OCI-LY1 (cell line): Measurements from ENCODE around the gene ARL6IP4.

ENCODE experiments used
- H2AFZ ChIP-seq: fragments of 200-600 bp; sonication (generic), shearing (Covaris generic); 2 replicates; pipeline ENCODE4 v1.6.0; 2014; ENCODE audit warnings: antibody characterized with exemption, mild to moderate bottlenecking, low read length
- H3F3A ChIP-seq: fragments of 200-600 bp; sonication (generic), shearing (Covaris generic); 2 replicates; pipeline ENCODE4 v1.6.0; 2014; ENCODE audit warnings: mild to moderate bottlenecking, antibody characterized with exemption, low read length, moderate library complexity; ENCODE audit not compliant: insufficient read depth
- H3K27ac ChIP-seq: fragments of 200-600 bp; sonication (generic); 2 replicates; pipeline ENCODE4 v1.5.1; 2014; ENCODE audit warnings: low read length, mixed run types, mild to moderate bottlenecking, low read depth; ENCODE audit not compliant: poor library complexity, severe bottlenecking
- H3K27me3 ChIP-seq: fragments of 200-600 bp; sonication (generic); 2 replicates; pipeline ENCODE4 v1.6.0; 2014; ENCODE audit warnings: antibody characterized with exemption, mild to moderate bottlenecking, low read length, moderate library complexity; ENCODE audit not compliant: insufficient read depth
- H3K36me3 ChIP-seq: fragments of 200-600 bp; sonication (generic); 2 replicates; pipeline ENCODE4 v1.6.1; 2014; ENCODE audit warnings: mild to moderate bottlenecking, antibody characterized with exemption, low read length, moderate library complexity, mixed read lengths; ENCODE audit not compliant: insufficient read depth
- H3K4me1 ChIP-seq: fragments of 200-600 bp; sonication (generic); 2 replicates; pipeline ENCODE4 v1.5.1; 2014; ENCODE audit warnings: mild to moderate bottlenecking, low read length, moderate library complexity; ENCODE audit not compliant: insufficient read depth, severe bottlenecking
- H3K4me2 ChIP-seq: fragments of 200-600 bp; sonication (generic), shearing (Covaris generic); 2 replicates; pipeline ENCODE4 v1.6.1; 2014; ENCODE audit warnings: low read length
- H3K4me3 ChIP-seq: fragments of 200-600 bp; sonication (generic); 2 replicates; pipeline ENCODE4 v1.5.1; 2014; ENCODE audit warnings: low read length, low read depth, mild to moderate bottlenecking, mixed read lengths; ENCODE audit not compliant: poor library complexity, severe bottlenecking
- H3K79me2 ChIP-seq: fragments of 200-600 bp; shearing (Covaris generic); 2 replicates; pipeline ENCODE4 v1.6.1; 2016; ENCODE audit warnings: mixed run types, low read length, mixed read lengths; ENCODE audit not compliant: insufficient read depth
- H3K9ac ChIP-seq: fragments of 200-600 bp; sonication (generic), shearing (Covaris generic); 2 replicates; pipeline ENCODE4 v1.6.1; 2014; ENCODE audit warnings: mild to moderate bottlenecking, low read length, mixed read lengths
- H3K9me2 ChIP-seq: fragments of 200-600 bp; sonication (generic), shearing (Covaris generic); 2 replicates; pipeline ENCODE4 v1.6.1; 2014; ENCODE audit warnings: low read depth, mild to moderate bottlenecking, low read length, mixed read lengths
- H3K9me3 ChIP-seq: fragments of 200-600 bp; shearing (Covaris generic); 2 replicates; pipeline ENCODE4 v1.6.1; 2014; ENCODE audit warnings: low read length, mixed read lengths
- H4K20me1 ChIP-seq: fragments of 200-600 bp; sonication (generic), shearing (Covaris generic); 2 replicates; pipeline ENCODE4 v1.6.0; 2016; ENCODE audit warnings: mild to moderate bottlenecking, low read length; ENCODE audit not compliant: insufficient read depth
- CTCF ChIP-seq: fragments of 200-600 bp; sonication (generic), shearing (Covaris generic); IDR thresholded peaks from 2 replicates; pipeline ENCODE4 v1.5.1; 2017; ENCODE audit warnings: mild to moderate bottlenecking, antibody characterized with exemption, low read length, moderate library complexity, mixed read lengths
- EZH2 ChIP-seq: fragments of 200-600 bp; sonication (generic), shearing (Covaris generic); IDR thresholded peaks from 2 replicates; pipeline ENCODE4 v1.8.0; 2017; ENCODE audit warnings: borderline replicate concordance, mixed run types, mild to moderate bottlenecking, antibody characterized with exemption, low read length, moderate library complexity, mixed read lengths

ARL6IP4 gene

GRCh38 chr12:123017753-123018152, 37.3 kb downstream of the ARL6IP4 start:
- no peaks in the 10 kb centered on the region for H3K27me3 ChIP-seq
- TF ChIP-seq CTCF (no peak), EZH2 (no peak)
- no peaks in the 10 kb centered on the region for H3K4me1 ChIP-seq
- H3K36me3 ChIP-seq, result peaks cover 59% of the 10 kb centered on the region
- no peak overlapping the region for H3K4me2 ChIP-seq
- H3F3A ChIP-seq, result no peaks in the 10 kb centered on the region
- H3K9me2 ChIP-seq, result no peaks in the 10 kb centered on the region
- H3K79me2 ChIP-seq, result no peaks in the 10 kb centered on the region; the same call in 1 of the 2 replicates
- no peak overlapping the region for H2AFZ ChIP-seq
- no peak overlapping the region for H3K9ac ChIP-seq
- no peak overlapping the region for H3K4me3 ChIP-seq
- no peaks in the 10 kb centered on the region for H3K9me3 ChIP-seq
- no peaks in the 10 kb centered on the region for H4K20me1 ChIP-seq
- no peak overlapping the region for H3K27ac ChIP-seq

- no peaks in the 10 kb centered on the region for H3K9me2 ChIP-seq
- TF ChIP-seq CTCF (no peak), EZH2 (no peak)
- no peak overlapping the region for H3K9ac ChIP-seq
- peaks cover 55% of the 10 kb centered on the region for H3K36me3 ChIP-seq
- H3K79me2 ChIP-seq, result peaks cover 4% of the 10 kb centered on the region; the same call in 1 of the 2 replicates
- no peak overlapping the region for H3K4me3 ChIP-seq
- H4K20me1 ChIP-seq, result no peaks in the 10 kb centered on the region
- no peaks in the 10 kb centered on the region for H3K4me1 ChIP-seq
- no peaks in the 10 kb centered on the region for H3F3A ChIP-seq
- no peak overlapping the region for H3K4me2 ChIP-seq
- H3K27ac ChIP-seq, result no peak overlapping the region
- H2AFZ ChIP-seq, result no peak overlapping the region
- H3K9me3 ChIP-seq, result no peaks in the 10 kb centered on the region
- no peaks in the 10 kb centered on the region for H3K27me3 ChIP-seq
Observed at GRCh38 chr12:123019841-123020138, 39.3 kb downstream of the ARL6IP4 start.

GRCh38 chr12:123021688-123022604, 41.5 kb downstream of the ARL6IP4 start:
- H3K4me3 ChIP-seq, result no peak overlapping the region

More at GRCh38 chr12:123021688-123022604, 41.5 kb downstream of the ARL6IP4 start:
- Histone ChIP-seq H3K36me3 (peaks cover 56% of the 10 kb centered on the region; the same call in 1 of the 2 replicates), H3K4me2 (no peak overlapping the region), H3K9me2 (no peaks in the 10 kb centered on the region), H4K20me1 (no peaks in the 10 kb centered on the region), H3K79me2 (0 out of 2 replicates have a peak, but pooled peaks cover 4% of the 10 kb centered on the region), H3F3A (no peaks in the 10 kb centered on the region), H3K9ac (no peak overlapping the region), H3K4me1 (no peaks in the 10 kb centered on the region), H2AFZ (no peak overlapping the region), H3K27ac (no peak overlapping the region), H3K9me3 (no peaks in the 10 kb centered on the region), H3K27me3 (no peaks in the 10 kb centered on the region)
- TF ChIP-seq EZH2, result no peak
- no peak for TF ChIP-seq CTCF
